Astrocyte (in vitro differentiated cells and primary cell): ENCODE data around the gene CALML5. TPM values are rescaled to one million over a fixed set of nuclear protein-coding genes. Genes with fewer than 3 reads are reported as not detected.

ENCODE experiments used
- DNase-seq: peaks from one replicate; pipeline ENCODE4 v3.0.0-alpha.2; 2010; ENCODE audit warnings: low read depth
- FAIRE-seq: peaks from 2 replicates; lab custom pipeline; 2011; peaks lifted over from hg19 to GRCh38; lab: Jason Lieb, UNC
- H2AFZ ChIP-seq: 2 replicates; pipeline ENCODE4 v1.6.0; 2012; ENCODE audit warnings: low read depth, low read length, inconsistent platforms
- H3K27ac ChIP-seq: 2 replicates; pipeline ENCODE4 v1.5.1; 2011; ENCODE audit warnings: low read depth, low read length, inconsistent platforms
- H3K27me3 ChIP-seq: 2 replicates; pipeline ENCODE4 v1.6.0; 2011; ENCODE audit warnings: low read length, inconsistent platforms; ENCODE audit not compliant: insufficient read depth
- H3K36me3 ChIP-seq: 2 replicates; pipeline ENCODE4 v1.5.1; 2011; ENCODE audit warnings: low read length, inconsistent platforms; ENCODE audit not compliant: insufficient read depth
- H3K4me1 ChIP-seq: 2 replicates; pipeline ENCODE4 v1.5.1; 2011; ENCODE audit warnings: low read length, inconsistent platforms; ENCODE audit not compliant: insufficient read depth
- H3K4me2 ChIP-seq: 2 replicates; pipeline ENCODE4 v1.6.0; 2012; ENCODE audit warnings: low read length, inconsistent platforms
- H3K4me3 ChIP-seq: 2 replicates; pipeline ENCODE4 v1.5.1; 2011; ENCODE audit warnings: low read depth, mild to moderate bottlenecking, low read length, inconsistent platforms; ENCODE audit not compliant: insufficient read depth
- H3K79me2 ChIP-seq: 2 replicates; pipeline ENCODE4 v1.6.0; 2012; ENCODE audit warnings: mild to moderate bottlenecking, low read length, inconsistent platforms; ENCODE audit not compliant: insufficient read depth
- H3K9ac ChIP-seq: 2 replicates; pipeline ENCODE4 v1.6.0; 2012; ENCODE audit warnings: mild to moderate bottlenecking, low read length, inconsistent platforms
- H3K9me3 ChIP-seq: 2 replicates; pipeline ENCODE4 v1.5.1; 2012; ENCODE audit warnings: low read depth, mild to moderate bottlenecking, low read length, inconsistent platforms; ENCODE audit not compliant: insufficient read depth
- H4K20me1 ChIP-seq: 2 replicates; pipeline ENCODE4 v1.6.0; 2012; ENCODE audit warnings: low read length, inconsistent platforms; ENCODE audit not compliant: insufficient read depth
- H3K27ac Mint-ChIP-seq: one replicate; pipeline ENCODE4 v1.8.0; 2021; ENCODE audit warnings: mild to moderate bottlenecking, mixed read lengths; ENCODE audit not compliant: unreplicated experiment
- H3K27me3 Mint-ChIP-seq: one replicate; pipeline ENCODE4 v1.8.0; 2021; ENCODE audit warnings: low read depth, mixed read lengths; ENCODE audit not compliant: unreplicated experiment
- H3K36me3 Mint-ChIP-seq: one replicate; pipeline ENCODE4 v1.8.0; 2021; ENCODE audit warnings: low read depth, mixed read lengths; ENCODE audit not compliant: unreplicated experiment
- H3K4me1 Mint-ChIP-seq: one replicate; pipeline ENCODE4 v1.8.0; 2021; ENCODE audit warnings: low read depth, mixed read lengths; ENCODE audit not compliant: unreplicated experiment
- H3K4me3 Mint-ChIP-seq: one replicate; pipeline ENCODE4 v1.8.0; 2021; ENCODE audit warnings: mild to moderate bottlenecking, moderate library complexity, mixed read lengths; ENCODE audit not compliant: unreplicated experiment
- H3K9me3 Mint-ChIP-seq: one replicate; pipeline ENCODE4 v1.8.0; 2021; ENCODE audit warnings: mild to moderate bottlenecking, mixed read lengths; ENCODE audit not compliant: unreplicated experiment
- EZH2 ChIP-seq: IDR thresholded peaks from 2 replicates; pipeline ENCODE4 v1.6.1; 2012; ENCODE audit warnings: mild to moderate bottlenecking, low read length, inconsistent platforms; ENCODE audit not compliant: insufficient read depth
- total RNA-seq: library from RNA; stranded (reverse); gene quantifications from 2 replicates; pipeline ENCODE4 v1.2.1, GENCODE V29; 2021
- TF ChIP-seq, protein P1 (sequence below): IDR thresholded peaks from 2 replicates; pipeline ENCODE4 v1.5.1; 2011; ENCODE audit warnings: low read depth, mild to moderate bottlenecking, inconsistent platforms, low read length, moderate library complexity; ENCODE audit not compliant: insufficient read depth

Gene CALML5
- total RNA-seq, 1 donor from 2014 or later = not detected

DNA sequence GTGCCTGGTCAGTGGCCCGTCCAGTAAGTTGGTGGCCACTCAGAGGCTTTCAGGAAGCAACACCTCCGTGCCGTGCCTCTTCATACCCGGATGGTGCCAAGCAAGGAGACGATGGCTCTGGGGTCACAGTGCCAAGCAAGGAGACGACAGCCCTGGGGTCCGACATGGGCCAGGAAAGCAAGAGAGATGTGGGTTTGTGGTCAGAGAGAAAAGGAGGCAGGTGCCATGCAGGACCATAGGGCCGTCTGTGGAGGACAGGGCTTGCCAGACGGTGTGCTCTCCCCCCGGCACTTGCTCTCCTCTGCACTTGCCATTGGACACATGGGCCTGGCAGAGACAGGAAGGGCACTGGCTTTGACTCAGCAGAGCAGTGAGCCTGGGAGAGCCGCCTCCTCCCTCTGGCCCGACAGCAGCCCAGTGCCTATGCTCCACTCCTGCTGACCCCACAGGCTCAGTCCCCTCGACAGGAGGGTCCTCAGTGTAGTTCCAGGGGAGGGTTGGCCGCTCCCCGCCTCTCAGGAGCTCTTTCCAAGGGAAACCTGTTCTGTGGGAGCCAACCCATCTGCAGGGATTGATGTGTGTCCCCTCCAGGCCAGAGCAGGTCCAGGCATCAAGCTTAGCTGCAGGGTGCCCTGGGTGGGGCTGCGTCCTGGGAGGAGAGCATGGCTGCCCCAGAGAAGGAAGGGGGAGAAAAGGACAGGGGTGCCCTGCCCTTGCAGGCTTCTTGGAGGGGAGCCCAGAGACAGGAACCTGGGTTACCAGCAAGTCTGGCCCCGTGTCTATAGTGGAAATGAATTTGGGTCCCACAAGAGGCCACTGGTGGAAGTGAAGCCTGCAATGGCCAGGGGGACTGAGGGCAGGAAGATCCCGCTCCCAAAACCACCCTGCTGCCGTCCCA, 7.6 kb upstream of the CALML5 start:
- Mint-ChIP-seq H3K27me3 (peaks cover 54% of the 10 kb centered on the region), H3K27ac (no peak overlapping the region), H3K4me3 (no peak overlapping the region), H3K4me1 (peaks cover 1% of the 10 kb centered on the region), H3K36me3 (no peaks in the 10 kb centered on the region), H3K9me3 (no peaks in the 10 kb centered on the region)
- Histone ChIP-seq H3K27me3 (peaks cover 11% of the 10 kb centered on the region), H3K36me3 (no peaks in the 10 kb centered on the region), H3K9ac (no peak overlapping the region), H3K79me2 (no peaks in the 10 kb centered on the region), H3K9me3 (no peaks in the 10 kb centered on the region), H2AFZ (no peak overlapping the region), H3K4me3 (no peak overlapping the region), H3K4me2 (no peak overlapping the region), H4K20me1 (no peaks in the 10 kb centered on the region), H3K4me1 (no peaks in the 10 kb centered on the region), H3K27ac (no peak overlapping the region)
- TF ChIP-seq, protein P1, sequence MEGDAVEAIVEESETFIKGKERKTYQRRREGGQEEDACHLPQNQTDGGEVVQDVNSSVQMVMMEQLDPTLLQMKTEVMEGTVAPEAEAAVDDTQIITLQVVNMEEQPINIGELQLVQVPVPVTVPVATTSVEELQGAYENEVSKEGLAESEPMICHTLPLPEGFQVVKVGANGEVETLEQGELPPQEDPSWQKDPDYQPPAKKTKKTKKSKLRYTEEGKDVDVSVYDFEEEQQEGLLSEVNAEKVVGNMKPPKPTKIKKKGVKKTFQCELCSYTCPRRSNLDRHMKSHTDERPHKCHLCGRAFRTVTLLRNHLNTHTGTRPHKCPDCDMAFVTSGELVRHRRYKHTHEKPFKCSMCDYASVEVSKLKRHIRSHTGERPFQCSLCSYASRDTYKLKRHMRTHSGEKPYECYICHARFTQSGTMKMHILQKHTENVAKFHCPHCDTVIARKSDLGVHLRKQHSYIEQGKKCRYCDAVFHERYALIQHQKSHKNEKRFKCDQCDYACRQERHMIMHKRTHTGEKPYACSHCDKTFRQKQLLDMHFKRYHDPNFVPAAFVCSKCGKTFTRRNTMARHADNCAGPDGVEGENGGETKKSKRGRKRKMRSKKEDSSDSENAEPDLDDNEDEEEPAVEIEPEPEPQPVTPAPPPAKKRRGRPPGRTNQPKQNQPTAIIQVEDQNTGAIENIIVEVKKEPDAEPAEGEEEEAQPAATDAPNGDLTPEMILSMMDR = no peak
- TF ChIP-seq EZH2 = no peak
- FAIRE-seq = no peak
- no peak for DNase-seq

DNA sequence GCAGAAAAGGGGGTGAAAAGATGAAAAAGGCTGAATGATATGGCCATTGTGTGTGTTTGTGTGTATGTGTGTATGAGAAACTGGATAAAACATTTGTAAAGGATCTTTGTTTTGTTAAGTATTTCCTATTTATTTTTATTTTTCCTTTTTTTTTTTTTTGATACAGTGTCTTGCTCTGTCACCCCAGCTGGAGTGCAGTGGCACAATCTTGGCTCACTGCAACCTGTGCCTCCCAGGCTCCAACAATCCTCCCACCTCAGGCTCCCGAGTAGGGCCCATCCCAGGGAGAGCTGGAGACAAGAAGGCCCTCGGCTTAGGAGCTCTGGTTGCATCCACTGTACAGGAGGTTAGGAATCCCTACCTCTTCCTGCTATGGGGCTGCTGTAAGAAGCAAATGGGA, 6.9 kb upstream of the CALML5 start:
- TF ChIP-seq EZH2 = no peak
- TF ChIP-seq, protein P1 = no peak
- H3K4me2 ChIP-seq = no peak overlapping the region
- no peaks in the 10 kb centered on the region for H4K20me1 ChIP-seq
- H3K9me3 ChIP-seq = no peaks in the 10 kb centered on the region
- no peaks in the 10 kb centered on the region for H3K36me3 ChIP-seq
- no peaks in the 10 kb centered on the region for H3K9me3 Mint-ChIP-seq
- no peaks in the 10 kb centered on the region for H3K36me3 Mint-ChIP-seq
- H3K4me3 ChIP-seq = no peak overlapping the region
- DNase-seq (no peak), FAIRE-seq (no peak)
- H3K4me1 Mint-ChIP-seq = peaks cover 3% of the 10 kb centered on the region
- H3K27ac ChIP-seq = no peak overlapping the region
- H3K27me3 ChIP-seq = peaks cover 11% of the 10 kb centered on the region
- no peaks in the 10 kb centered on the region for H3K79me2 ChIP-seq
- no peak overlapping the region for H3K4me3 Mint-ChIP-seq
- H2AFZ ChIP-seq = no peak overlapping the region
- H3K9ac ChIP-seq = no peak overlapping the region
- peaks cover 53% of the 10 kb centered on the region for H3K27me3 Mint-ChIP-seq
- no peak overlapping the region for H3K27ac Mint-ChIP-seq
- H3K4me1 ChIP-seq = no peaks in the 10 kb centered on the region
